HCT116 (cell line): ENCODE data around the gene ANKIB1. TPM values are rescaled to one million over a fixed set of nuclear protein-coding genes. Genes with fewer than 3 reads are reported as not detected.

Source experiments
- ATAC-seq: fragments of 200-7000 bp; cut with Tn5 transposase; 2 replicates; pipeline ENCODE4 v1.9.1; 2020; ENCODE audit warnings: mild to moderate bottlenecking, moderate library complexity
- BruUV-seq: library from RNA; stranded (reverse); fragments of 400-500 nt; replicated peaks from 2 replicates; lab custom pipeline; 2021; lab: Mats Ljungman, UMichigan
- CTCF ChIA-PET: fragments of 300-600 bp; sonication (Branson Sonifier 250); formaldehyde crosslinking; loops from one replicate; lab custom pipeline; 2021; ENCODE audit warnings: antibody characterized with exemption; lab: Charles Lee
- POLR2A ChIA-PET: fragments of 300-600, 350-600 bp; sonication (Branson Sonifier 250); formaldehyde crosslinking; loops from one replicate; lab custom pipeline; 2021; ENCODE audit warnings: antibody characterized with exemption; lab: Charles Lee
- RAD21 ChIA-PET, 2 experiments: fragments of 300-600 bp; sonication (Branson Sonifier 250); formaldehyde crosslinking; loops; one replicate each; lab custom pipeline; 2023; ENCODE audit warnings: low total read pairs in 2 of 2; ENCODE audit not compliant: uncharacterized antibody in 2 of 2, unreplicated experiment in 2 of 2, low non-redundant PET in 1 of 2; lab: Charles Lee
- DNase-seq: peaks from one replicate; pipeline ENCODE4 v3.0.0-alpha.2; 2010; ENCODE audit warnings: low read depth, low spot score
- H2AFZ ChIP-seq: fragments of 200-600 bp; shearing (Covaris generic), sonication (generic); 2 replicates; pipeline ENCODE4 v1.6.1; 2017; ENCODE audit warnings: low read depth, mixed run types, mixed read lengths, antibody characterized with exemption, low read length; ENCODE audit not compliant: poor library complexity, severe bottlenecking
- H3K27ac ChIP-seq: 2 replicates; pipeline ENCODE4 v1.5.1; 2012; ENCODE audit warnings: low read depth, low read length
- H3K27me3 ChIP-seq: fragments of 200-600 bp; sonication (generic); 2 replicates; pipeline ENCODE4 v1.6.1; 2016; ENCODE audit warnings: mixed run types, low read length, mixed read lengths; ENCODE audit not compliant: insufficient read depth
- H3K36me3 ChIP-seq, 2 experiments: fragments of 200-500 bp in 1 of 2; fragments of 200-600 bp in 1 of 2; sonication (Bioruptor generic) in 1 of 2; sonication (generic) in 1 of 2; 2 replicates each; pipeline versions ENCODE4 v1.5.1 to v1.6.1; 2014 to 2016; ENCODE audit warnings: low read length in 2 of 2, inconsistent platforms in 1 of 2, mixed read lengths in 1 of 2, mixed run types in 1 of 2; ENCODE audit not compliant: insufficient read depth in 2 of 2, control insufficient read depth in 1 of 2
- H3K4me1 ChIP-seq, 2 experiments: fragments of 200-600 bp in 1 of 2; sonication (generic) in 1 of 2; 2 replicates each; pipeline versions ENCODE4 v1.5.1 to v1.6.1; 2012 to 2017; ENCODE audit warnings: low read length in 2 of 2, inconsistent platforms in 1 of 2, mild to moderate bottlenecking in 1 of 2, mixed read lengths in 1 of 2, mixed run types in 1 of 2, moderate library complexity in 1 of 2; ENCODE audit not compliant: insufficient read depth in 2 of 2, control insufficient read depth in 1 of 2
- H3K4me2 ChIP-seq: fragments of 200-600 bp; sonication (generic); 2 replicates; pipeline ENCODE4 v1.6.1; 2017; ENCODE audit warnings: mixed run types, low read length, mixed read lengths
- H3K4me3 ChIP-seq, 2 experiments: fragments of 200-600 bp in 1 of 2; sonication (generic) in 1 of 2; replicated peaks in 1 of 2; 2 replicates each; pipeline ENCODE4 v1.5.1; 2011 to 2016; ENCODE audit warnings: low read length in 2 of 2, control low read depth in 1 of 2, low read depth in 1 of 2, mild to moderate bottlenecking in 1 of 2, mixed read lengths in 1 of 2, mixed run types in 1 of 2
- H3K79me2 ChIP-seq: fragments of 200-600 bp; sonication (generic); 2 replicates; pipeline ENCODE4 v1.6.1; 2017; ENCODE audit warnings: mild to moderate bottlenecking, mixed run types, low read length, moderate library complexity, mixed read lengths; ENCODE audit not compliant: insufficient read depth
- H3K9ac ChIP-seq: fragments of 200-600 bp; sonication (generic); 2 replicates; pipeline ENCODE4 v1.6.1; 2016; ENCODE audit warnings: low read length, mixed read lengths
- H3K9me2 ChIP-seq: fragments of 200-600 bp; sonication (generic), shearing (Covaris generic); 2 replicates; pipeline ENCODE4 v1.6.1; 2017; ENCODE audit warnings: mixed run types, mild to moderate bottlenecking, moderate library complexity; ENCODE audit not compliant: insufficient read depth
- H3K9me3 ChIP-seq, 2 experiments: fragments of 200-500 bp in 1 of 2; fragments of 200-600 bp in 1 of 2; sonication (Bioruptor generic) in 1 of 2; sonication (generic) in 1 of 2; 2 replicates each; pipeline ENCODE4 v1.6.1; 2014 to 2017; ENCODE audit warnings: low read length in 2 of 2, mixed read lengths in 2 of 2, inconsistent platforms in 1 of 2, low read depth in 1 of 2, mild to moderate bottlenecking in 1 of 2, mixed run types in 1 of 2, moderate library complexity in 1 of 2; ENCODE audit not compliant: control insufficient read depth in 1 of 2, insufficient read depth in 1 of 2
- H4K20me1 ChIP-seq: fragments of 200-600 bp; sonication (generic), shearing (Covaris generic); 2 replicates; pipeline ENCODE4 v1.6.1; 2017; ENCODE audit warnings: mixed run types, mild to moderate bottlenecking, moderate library complexity; ENCODE audit not compliant: insufficient read depth
- CBX3 ChIP-seq: IDR thresholded peaks from 2 replicates; pipeline ENCODE4 v1.6.1; 2012; ENCODE audit warnings: low read depth
- CEBPB ChIP-seq: IDR thresholded peaks from 2 replicates; pipeline ENCODE4 v1.6.1; 2012; ENCODE audit warnings: low read depth
- CTCF ChIP-seq, 3 experiments: fragments of 200-600 bp in 1 of 3; sonication (generic) in 1 of 3; IDR thresholded peaks in 2 of 3; conservative IDR thresholded peaks in 1 of 3; 2 replicates each; pipeline ENCODE4 v1.5.1; 2012 to 2017; ENCODE audit warnings: low read depth in 2 of 3, low read length in 2 of 3, antibody characterized with exemption in 1 of 3, borderline replicate concordance in 1 of 3, control low read depth in 1 of 3, mild to moderate bottlenecking in 1 of 3, mixed read lengths in 1 of 3, mixed run types in 1 of 3, moderate library complexity in 1 of 3; ENCODE audit not compliant: insufficient read depth in 1 of 3
- EGR1 ChIP-seq: IDR thresholded peaks from 2 replicates; pipeline ENCODE4 v1.6.1; 2012; ENCODE audit warnings: low read depth
- EZH2phosphoT487 ChIP-seq: fragments of 200-600 bp; IDR thresholded peaks from 2 replicates; pipeline ENCODE4 v1.6.1; 2018; ENCODE audit warnings: antibody characterized with exemption, borderline replicate concordance
- FOSL1 ChIP-seq: IDR thresholded peaks from 2 replicates; pipeline ENCODE4 v1.6.1; 2012; ENCODE audit warnings: low read depth
- JUND ChIP-seq: IDR thresholded peaks from 2 replicates; pipeline ENCODE4 v1.6.1; 2012
- MAX ChIP-seq: IDR thresholded peaks from 2 replicates; pipeline ENCODE4 v1.6.1; 2012
- POLR2A ChIP-seq: IDR thresholded peaks from 2 replicates; pipeline ENCODE4 v1.7.0; 2011; ENCODE audit warnings: borderline replicate concordance; ENCODE audit not compliant: insufficient read depth, insufficient read length; ENCODE audit errors: extremely low read depth
- SIN3A ChIP-seq: IDR thresholded peaks from 2 replicates; pipeline ENCODE4 v1.6.1; 2012; ENCODE audit warnings: low read depth
- SP1 ChIP-seq: IDR thresholded peaks from 2 replicates; pipeline ENCODE4 v1.6.1; 2012; ENCODE audit warnings: low read depth
- ZBTB33 ChIP-seq: IDR thresholded peaks from 2 replicates; pipeline ENCODE4 v1.6.1; 2011; ENCODE audit warnings: mild to moderate bottlenecking, low read length, moderate library complexity; ENCODE audit not compliant: insufficient replicate concordance; ENCODE audit errors: extremely low read depth
- ZFX ChIP-seq: fragments of 450-650 bp; IDR thresholded peaks from 2 replicates; pipeline ENCODE4 v1.6.1; 2017
- ZNF274 ChIP-seq: fragments of 200-500 bp; sonication (Bioruptor generic); IDR thresholded peaks from 2 replicates; pipeline ENCODE4 v1.6.1; 2014; ENCODE audit warnings: mild to moderate bottlenecking, low read depth, low read length, inconsistent platforms
- intact Hi-C: fragments of 100-400 bp; cut with micrococcal nuclease; formaldehyde crosslinking; loops from 2 replicates; pipeline ENCODE4 v1.10.0; 2022
- total RNA-seq: library from RNA; stranded (reverse); gene quantifications from one replicate; pipeline ENCODE4 v1.2.1, GENCODE V29; 2021; ENCODE audit not compliant: unreplicated experiment

The ANKIB1 gene
- total RNA-seq, 1 experiment from 2014 or later, result 41.2 TPM

- Histone ChIP-seq H3K27ac (no peak overlapping the region), H3K4me2 (no peak overlapping the region), H3K4me1 (no peaks in the 10 kb centered on the region), H3K9me2 (no peaks in the 10 kb centered on the region), H3K27me3 (no peaks in the 10 kb centered on the region), H4K20me1 (no peaks in the 10 kb centered on the region), H3K9ac (no peak overlapping the region), H3K36me3 (no peaks in the 10 kb centered on the region; a peak in 2 of 4 replicates), H2AFZ (no peak overlapping the region), H3K79me2 (no peaks in the 10 kb centered on the region), H3K9me3 (no peaks in the 10 kb centered on the region), H3K4me3 (no peak overlapping the region)
- intact Hi-C loops, result no loop called here
- CTCF ChIA-PET, result no interaction called here
- DNase-seq (no peak), ATAC-seq (no peak)
- no TSS peak for BruUV-seq
- RAD21 ChIA-PET, result no interaction called here
- no peak for TF ChIP-seq JUND
- no peak for TF ChIP-seq ZBTB33
- no peak for TF ChIP-seq CTCF (IDR thresholded peaks at IDR 0.05 in 2 of 3, conservative IDR thresholded peaks at IDR 0.05 in 1 of 3; ENCODE audit: borderline replicate concordance in 1 of 3, insufficient read depth in 1 of 3, low read depth in 2 of 3, low read length in 2 of 3)
- TF ChIP-seq CBX3, result no peak
- no peak for TF ChIP-seq EGR1
- TF ChIP-seq CEBPB, result no peak
- TF ChIP-seq FOSL1, result no peak
- no peak for TF ChIP-seq ZFX
- no peak for TF ChIP-seq POLR2A
- TF ChIP-seq MAX, result no peak
- TF ChIP-seq EZH2phosphoT487, result no peak
- no peak for TF ChIP-seq SP1
- TF ChIP-seq ZNF274, result no peak
- TF ChIP-seq SIN3A, result no peak
- POLR2A ChIA-PET, result no interaction called here
Observed at GRCh38 chr7:92354214-92354613, 108.4 kb downstream of the ANKIB1 start.
